Neural crest cell (in vitro differentiated cells): ENCODE data around the gene SETDB2. TPM values are rescaled to one million over a fixed set of nuclear protein-coding genes. Genes with fewer than 3 reads are reported as not detected.

Experiments
- DNase-seq: peaks from one replicate; pipeline ENCODE4 v3.0.0; 2021; ENCODE audit warnings: low read depth, mixed read lengths, low spot score
- H3K27ac Mint-ChIP-seq: one replicate; pipeline ENCODE4 v1.8.0; 2021; ENCODE audit warnings: mild to moderate bottlenecking, mixed read lengths; ENCODE audit not compliant: unreplicated experiment
- H3K27me3 Mint-ChIP-seq: 2 replicates; pipeline ENCODE4 v1.8.0; 2021; ENCODE audit warnings: low read depth, mild to moderate bottlenecking, mixed read lengths
- H3K36me3 Mint-ChIP-seq: 2 replicates; pipeline ENCODE4 v1.8.0; 2021; ENCODE audit warnings: low read depth, mild to moderate bottlenecking, mixed read lengths
- H3K4me1 Mint-ChIP-seq: 2 replicates; pipeline ENCODE4 v1.8.0; 2021; ENCODE audit warnings: mixed read lengths
- H3K4me3 Mint-ChIP-seq: one replicate; pipeline ENCODE4 v1.8.0; 2021; ENCODE audit warnings: mild to moderate bottlenecking, mixed read lengths
- H3K9me3 Mint-ChIP-seq: 2 replicates; pipeline ENCODE4 v1.8.0; 2021; ENCODE audit warnings: mixed read lengths
- CTCF ChIP-seq: fragments of 200-600 bp; sonication (generic); conservative IDR thresholded peaks from 2 replicates; pipeline ENCODE4 v1.5.0; 2021; ENCODE audit warnings: antibody characterized with exemption, mild to moderate bottlenecking
- total RNA-seq: library from RNA; stranded (reverse); gene quantifications from 2 replicates; pipeline ENCODE4 v1.2.1, GENCODE V29; 2021

Gene SETDB2
- total RNA-seq, 1 donor from 2014 or later: 7.9 TPM

DNA sequence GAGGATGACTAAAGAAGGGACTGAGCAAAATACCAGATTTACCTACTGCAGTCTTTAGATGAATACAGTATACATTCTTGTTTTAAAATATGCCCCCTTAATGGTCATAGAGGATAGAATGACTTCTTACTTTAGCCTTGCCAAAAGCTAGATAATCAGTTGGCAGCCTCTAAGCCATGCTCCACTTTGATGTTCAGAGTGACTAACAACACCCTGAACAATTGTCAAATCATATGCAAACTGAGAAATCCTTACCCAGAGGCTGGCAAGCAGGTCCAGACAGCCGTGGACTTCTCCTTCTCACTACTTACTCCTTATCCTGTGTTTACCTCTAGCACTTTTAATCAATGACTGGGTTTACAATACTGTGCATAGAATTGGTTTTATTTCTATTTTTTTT, 28.1 kb downstream of the SETDB2 start:
- no peaks in the 10 kb centered on the region for H3K27me3 Mint-ChIP-seq
- DNase-seq: no peak
- H3K27ac Mint-ChIP-seq: no peak overlapping the region
- no peaks in the 10 kb centered on the region for H3K9me3 Mint-ChIP-seq
- TF ChIP-seq CTCF: no peak
- peaks cover 8% of the 10 kb centered on the region for H3K36me3 Mint-ChIP-seq
- peaks cover 12% of the 10 kb centered on the region for H3K4me1 Mint-ChIP-seq
- no peak overlapping the region for H3K4me3 Mint-ChIP-seq

GRCh38 chr13:49476529-49476928, 32.5 kb downstream of the SETDB2 start:
- Mint-ChIP-seq H3K36me3 (peaks cover 5% of the 10 kb centered on the region), H3K4me3 (no peak overlapping the region), H3K27ac (no peak overlapping the region), H3K9me3 (no peaks in the 10 kb centered on the region), H3K4me1 (no peaks in the 10 kb centered on the region), H3K27me3 (no peaks in the 10 kb centered on the region)
- TF ChIP-seq CTCF: no peak
- DNase-seq: no peak

DNA sequence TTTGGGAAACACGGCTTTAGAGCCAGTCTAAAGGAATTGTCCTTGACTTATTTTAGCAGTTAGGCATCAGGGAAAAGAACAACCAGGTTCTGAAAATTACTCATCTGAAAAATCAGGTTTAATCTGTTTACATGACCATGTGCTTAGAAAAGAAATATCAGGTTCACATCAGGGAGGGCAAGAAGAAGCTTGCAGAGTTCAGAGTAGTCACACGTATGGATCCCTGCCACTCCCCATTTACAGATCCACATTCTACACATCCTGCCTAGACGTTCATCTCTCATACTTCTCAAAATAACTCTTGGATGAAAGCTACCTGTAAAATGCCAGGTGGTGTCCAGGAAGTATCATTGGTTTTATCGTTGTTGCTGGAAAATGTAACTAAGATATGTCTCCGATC, 37.7 kb downstream of the SETDB2 start:
- H3K27ac Mint-ChIP-seq: no peak overlapping the region

DNA sequence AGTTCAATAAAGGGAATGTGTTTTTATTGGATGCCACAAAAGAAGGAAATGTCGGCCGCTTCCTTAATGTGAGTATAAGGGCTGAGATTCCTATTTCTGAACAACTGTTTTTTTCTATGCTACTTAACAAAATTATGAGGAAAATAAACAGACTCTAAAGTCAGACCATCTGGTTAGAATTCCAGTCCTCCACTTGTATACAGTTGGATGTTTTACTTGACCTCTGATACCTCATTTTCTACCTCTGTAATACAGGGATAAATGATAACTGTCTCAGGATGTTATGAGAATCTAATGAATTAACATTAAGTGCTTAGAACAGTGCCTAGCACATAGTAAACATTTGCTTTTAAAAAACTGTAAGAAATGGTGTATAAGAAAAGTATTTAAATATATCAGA, 44.5 kb downstream of the SETDB2 start:
- Mint-ChIP-seq H3K27me3 (no peaks in the 10 kb centered on the region), H3K27ac (no peak overlapping the region), H3K4me3 (no peak overlapping the region), H3K4me1 (no peaks in the 10 kb centered on the region), H3K36me3 (peaks cover 4% of the 10 kb centered on the region), H3K9me3 (no peaks in the 10 kb centered on the region)
- no peak for TF ChIP-seq CTCF
- DNase-seq: no peak

More for the DNA sequence above, 37.7 kb downstream of the SETDB2 start:
- DNase-seq: no peak
- H3K4me1 Mint-ChIP-seq: no peaks in the 10 kb centered on the region
- no peak for TF ChIP-seq CTCF
- peaks cover 4% of the 10 kb centered on the region for H3K36me3 Mint-ChIP-seq
- H3K4me3 Mint-ChIP-seq: no peak overlapping the region
- H3K27me3 Mint-ChIP-seq: no peaks in the 10 kb centered on the region
- H3K9me3 Mint-ChIP-seq: no peaks in the 10 kb centered on the region

DNA sequence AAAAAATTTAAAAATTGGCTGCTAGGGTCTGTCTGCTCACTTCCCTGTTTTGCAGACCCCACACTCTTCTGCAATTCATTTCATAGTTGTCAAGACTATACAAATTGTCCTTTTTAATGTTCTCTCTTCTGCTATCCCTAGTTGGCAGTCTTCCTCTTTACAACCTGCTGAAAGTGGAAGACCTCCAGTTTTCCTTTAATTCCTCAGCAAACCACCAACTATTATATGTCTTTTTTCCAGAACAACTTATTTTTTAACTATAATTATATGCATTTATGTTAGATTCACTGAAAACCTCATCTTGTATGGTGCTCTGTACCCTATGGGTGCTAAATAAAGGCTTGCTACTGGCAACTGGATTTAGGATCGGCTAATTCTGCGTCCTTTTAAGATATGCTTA, 50.6 kb downstream of the SETDB2 start:
- peaks cover 4% of the 10 kb centered on the region for H3K4me1 Mint-ChIP-seq
- H3K4me3 Mint-ChIP-seq: peak overlapping the region; percentile 58
- H3K36me3 Mint-ChIP-seq: no peaks in the 10 kb centered on the region
- no peak overlapping the region for H3K27ac Mint-ChIP-seq
- TF ChIP-seq CTCF: no peak
- no peak for DNase-seq
- H3K9me3 Mint-ChIP-seq: no peaks in the 10 kb centered on the region
- no peaks in the 10 kb centered on the region for H3K27me3 Mint-ChIP-seq
